HepG2 (cell line): Measurements from ENCODE around the gene RSRC2. TPM values are rescaled to one million over a fixed set of nuclear protein-coding genes. Genes with fewer than 3 reads are reported as not detected.

ENCODE experiments used
- ATAC-seq: fragments of 200-7000 bp; cut with Tn5 transposase; 3 replicates; pipeline ENCODE4 v1.9.1; 2020; ENCODE audit warnings: mild to moderate bottlenecking, moderate library complexity
- BruUV-seq: library from RNA; stranded (reverse); fragments of 400-500 nt; replicated peaks from 2 replicates; lab custom pipeline; 2021; lab: Mats Ljungman, UMichigan
- CTCF ChIA-PET: fragments of 300-600 bp; formaldehyde crosslinking; extraction: SDS; loops from one replicate; lab custom pipeline; 2021; ENCODE audit warnings: low total read pairs, inconsistent platforms, low intra/inter-chr PET ratio; lab: Yijun Ruan, JAX
- POLR2A ChIA-PET: fragments of 350-600 bp; sonication (Branson Sonifier 250); formaldehyde crosslinking; loops from one replicate; lab custom pipeline; 2020; ENCODE audit warnings: antibody characterized with exemption, inconsistent platforms; lab: Yijun Ruan, JAX
- DNase-seq: peaks from one replicate; pipeline ENCODE4 v3.0.0-alpha.2; 2015; ENCODE audit warnings: low spot score
- FAIRE-seq: peaks from 3 replicates; lab custom pipeline; 2011; peaks lifted over from hg19 to GRCh38; lab: Jason Lieb, UNC
- H2AFZ ChIP-seq: one replicate; pipeline ENCODE4 v1.6.1; 2011; ENCODE audit warnings: low read length, inconsistent platforms
- H3K27ac ChIP-seq: fragments of 300-600 bp; 3 replicates; pipeline ENCODE4 v1.8.0; 2011; ENCODE audit warnings: mixed run types, mild to moderate bottlenecking, mixed read lengths, low read length, inconsistent platforms; ENCODE audit not compliant: insufficient read depth; ENCODE audit errors: extremely low read length
- H3K27me3 ChIP-seq, 2 experiments: fragments of 200-600 bp in 1 of 2; 2 replicates in 1 of 2; 3 replicates in 1 of 2; pipeline versions ENCODE4 v1.6.0 to v1.8.0; 2011; ENCODE audit warnings: low read length in 2 of 2, mild to moderate bottlenecking in 2 of 2, moderate library complexity in 2 of 2, inconsistent platforms in 1 of 2; ENCODE audit not compliant: insufficient read depth in 2 of 2, control insufficient read depth in 1 of 2
- H3K36me3 ChIP-seq, 2 experiments: fragments of 200-600 bp in 1 of 2; replicated peaks in 1 of 2; 2 replicates in 1 of 2; 3 replicates in 1 of 2; pipeline versions ENCODE4 v1.5.1 to v1.8.0; 2011; ENCODE audit warnings: low read length in 2 of 2, inconsistent platforms in 1 of 2; ENCODE audit not compliant: insufficient read depth in 2 of 2, control insufficient read depth in 1 of 2
- H3K4me1 ChIP-seq: 2 replicates; pipeline ENCODE4 v1.5.1; 2012; ENCODE audit warnings: low read length, inconsistent platforms; ENCODE audit not compliant: insufficient read depth
- H3K4me2 ChIP-seq: 2 replicates; pipeline ENCODE4 v1.6.0; 2011; ENCODE audit warnings: low read depth, low read length, inconsistent platforms
- H3K4me3 ChIP-seq, 3 experiments: fragments of 200-600 bp in 1 of 3; sonication (generic), shearing (Covaris generic) in 1 of 3; replicated peaks in 1 of 3; 2 replicates each; pipeline ENCODE4 v1.5.1; 2011 to 2016; ENCODE audit warnings: low read length in 3 of 3, inconsistent platforms in 2 of 3, low read depth in 2 of 3, mild to moderate bottlenecking in 2 of 3, control low read depth in 1 of 3, mixed read lengths in 1 of 3; ENCODE audit not compliant: insufficient read depth in 1 of 3
- H3K79me2 ChIP-seq: one replicate; pipeline ENCODE4 v1.6.1; 2011; ENCODE audit warnings: low read length, inconsistent platforms; ENCODE audit not compliant: insufficient read depth
- H3K9ac ChIP-seq: 2 replicates; pipeline ENCODE4 v1.6.0; 2011; ENCODE audit warnings: mild to moderate bottlenecking, low read depth, low read length, inconsistent platforms; ENCODE audit not compliant: insufficient read depth
- H3K9me3 ChIP-seq: 2 replicates; pipeline ENCODE4 v1.5.1; 2012; ENCODE audit warnings: mild to moderate bottlenecking, low read length
- H4K20me1 ChIP-seq: 2 replicates; pipeline ENCODE4 v1.6.0; 2011; ENCODE audit warnings: inconsistent platforms, mild to moderate bottlenecking, low read length, moderate library complexity; ENCODE audit not compliant: insufficient read depth
- CREB3 ChIP-seq: sonication (generic); formaldehyde crosslinking; IDR thresholded peaks from 2 replicates; pipeline ENCODE4 v1.5.0; 2020; ENCODE audit warnings: missing genetic modification reagents
- ELF1 ChIP-seq: sonication (generic); formaldehyde crosslinking; IDR thresholded peaks from 2 replicates; pipeline ENCODE4 v1.4.0; 2020; ENCODE audit warnings: missing genetic modification reagents
- KDM3A ChIP-seq: IDR thresholded peaks from 2 replicates; pipeline ENCODE4 v1.6.1; 2018; ENCODE audit warnings: low read depth, missing compliant biosample characterization
- SOX13 ChIP-seq, 3 experiments: fragments of 450-650 bp in 1 of 3; sonication (generic) in 1 of 3; formaldehyde crosslinking in 1 of 3; IDR thresholded peaks in 2 of 3; conservative IDR thresholded peaks in 1 of 3; 2 replicates each; pipeline versions ENCODE4 v1.5.0 to v1.6.1; 2016 to 2020; ENCODE audit warnings: antibody characterized with exemption in 1 of 3, mild to moderate bottlenecking in 1 of 3, missing compliant biosample characterization in 1 of 3, missing genetic modification reagents in 1 of 3, moderate library complexity in 1 of 3
- SSRP1 ChIP-seq: IDR thresholded peaks from 2 replicates; pipeline ENCODE4 v1.6.1; 2016; ENCODE audit warnings: control low read depth
- TEAD3 ChIP-seq: optimal IDR thresholded peaks from 2 replicates; pipeline ENCODE3; 2016; ENCODE audit warnings: borderline replicate concordance
- YY1 ChIP-seq: IDR thresholded peaks from 2 replicates; pipeline ENCODE4 v1.6.1; 2011; ENCODE audit warnings: low read length, low read depth, moderate library complexity, mild to moderate bottlenecking; ENCODE audit not compliant: insufficient read depth, insufficient replicate concordance
- ZGPAT ChIP-seq: IDR thresholded peaks from 2 replicates; pipeline ENCODE4 v1.6.1; 2016; ENCODE audit warnings: mild to moderate bottlenecking
- ZIK1 ChIP-seq: sonication (generic); formaldehyde crosslinking; IDR thresholded peaks from 2 replicates; pipeline ENCODE4 v1.5.0; 2020; ENCODE audit warnings: mild to moderate bottlenecking, low read depth, missing genetic modification reagents, borderline replicate concordance
- ZKSCAN1 ChIP-seq: fragments of 150-350 bp; IDR thresholded peaks from 2 replicates; pipeline ENCODE4 v1.6.1; 2014; ENCODE audit warnings: low read length
- ZNF180 ChIP-seq: sonication (generic); formaldehyde crosslinking; IDR thresholded peaks from 2 replicates; pipeline ENCODE4 v1.4.0; 2020; ENCODE audit warnings: low read depth, missing genetic modification reagents, borderline replicate concordance
- ZNF547 ChIP-seq: sonication (generic); formaldehyde crosslinking; IDR thresholded peaks from 2 replicates; pipeline ENCODE4 v1.5.1; 2020; ENCODE audit warnings: mild to moderate bottlenecking, missing genetic modification reagents
- ZNF580 ChIP-seq: IDR thresholded peaks from 2 replicates; pipeline ENCODE4 v1.6.1; 2016; ENCODE audit warnings: low read depth, borderline replicate concordance
- ZNF660 ChIP-seq: sonication (generic); formaldehyde crosslinking; IDR thresholded peaks from 2 replicates; pipeline ENCODE4 v1.5.1; 2020; ENCODE audit warnings: mild to moderate bottlenecking, low read depth, missing genetic modification reagents, borderline replicate concordance
- WGBS: methylation state at CpG from one replicate; pipeline ENCODE4 v1.1.6; 2017; ENCODE audit warnings: low lambda C conversion rate; 5-methylcytosine and 5-hydroxymethylcytosine counted together
- in situ Hi-C: cut with HindIII; loops from 2 replicates; pipeline ENCODE4 v1.10.0; 2017; ENCODE audit warnings: low pct_unique_long_range_greater_than_20kb; ENCODE audit not compliant: extremely low pct_ligation_motif_present
- intact Hi-C: fragments of 100-400 bp; cut with micrococcal nuclease; formaldehyde crosslinking; loops from one replicate; pipeline ENCODE4 v1.10.0; 2022; ENCODE audit not compliant: unreplicated experiment
- polyA plus RNA-seq, 8 experiments: library from polyadenylated mRNA; depleted of rRNA in 3 of 8; stranded (reverse) in 7 of 8; unstranded in 1 of 8; fragments of >200 nt; fragmentation: Illumina TruSeq in 4 of 8; extraction: Trizol in 4 of 8; gene quantifications; 2 replicates each; pipeline versions ENCODE4 v1.2.1 to v1.2.3, GENCODE V29; 2011 to 2016; ENCODE audit warnings: low read depth in 4 of 8, missing spikeins in 1 of 8, mixed read lengths in 1 of 8; ENCODE audit not compliant: insufficient read depth in 1 of 8
- total RNA-seq, 5 experiments: library from RNA; depleted of rRNA; stranded (reverse); fragments of >200 nt; fragmentation: Illumina TruSeq; extraction: Trizol; gene quantifications; 2 replicates each; pipeline ENCODE4 v1.2.3, GENCODE V29; 2016; ENCODE audit warnings: low read depth in 1 of 5
- TF ChIP-seq, protein P1 (sequence below): sonication (generic); formaldehyde crosslinking; IDR thresholded peaks from 2 replicates; pipeline ENCODE4 v1.4.0; 2020; ENCODE audit warnings: mild to moderate bottlenecking, missing genetic modification reagents
- TF ChIP-seq, protein P2 (sequence below): IDR thresholded peaks from 2 replicates; pipeline ENCODE4 v1.6.1; 2016; ENCODE audit warnings: missing genetic modification reagents, missing compliant biosample characterization
- TF ChIP-seq, protein P3 (sequence below): IDR thresholded peaks from 2 replicates; pipeline ENCODE4 v1.6.1; 2012; ENCODE audit warnings: inconsistent platforms
- TF ChIP-seq, protein P4 (sequence below): sonication (generic); formaldehyde crosslinking; IDR thresholded peaks from 2 replicates; pipeline ENCODE4 v1.4.0; 2020; ENCODE audit warnings: mild to moderate bottlenecking, missing genetic modification reagents, borderline replicate concordance

Gene RSRC2
- total and polyA plus RNA-seq, 2 of the 13 experiments (the other 11 are each of a cell fraction or from before 2014, with no cell fraction given), result 31.4 to 77.8 TPM

DNA sequence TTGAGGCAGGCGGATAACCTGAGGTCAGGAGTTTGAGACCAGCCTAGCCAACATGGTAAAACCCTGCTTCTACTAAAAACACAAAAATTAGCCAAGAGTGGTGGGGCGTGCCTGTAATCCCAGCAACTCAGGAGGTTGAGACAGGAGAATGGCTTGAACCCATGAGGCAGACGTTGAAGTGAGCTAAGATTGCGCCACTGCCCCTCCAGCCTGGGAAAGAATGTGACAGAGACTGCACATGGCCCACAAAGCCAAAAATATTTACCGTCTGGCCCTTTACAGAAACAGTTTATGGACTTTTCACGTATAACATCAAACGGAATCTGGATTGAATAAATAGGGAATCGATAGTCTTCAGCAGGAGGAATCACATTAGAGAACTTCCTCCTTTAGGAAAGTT, 3.5 kb downstream of the RSRC2 start:
- in situ Hi-C loops, result no loop called here
- Histone ChIP-seq H3K36me3 (peaks cover 5 to 42% of the 10 kb centered on the region in 2 experiments), H3K27ac (no peak overlapping the region), H3K9me3 (no peaks in the 10 kb centered on the region), H3K79me2 (peaks cover 92% of the 10 kb centered on the region), H3K4me3 (peak overlapping the region; percentile 53 to 95 (median 68)), H3K27me3 (no peaks in the 10 kb centered on the region; a peak in 1 of 5 replicates), H4K20me1 (peaks cover 56% of the 10 kb centered on the region), H3K4me1 (peaks cover 36% of the 10 kb centered on the region), H3K4me2 (peak overlapping the region; percentile 91), H2AFZ (no peak overlapping the region), H3K9ac (peak overlapping the region; percentile 39; the same call in 1 of the 2 replicates)
- ATAC-seq, result peak; percentile 15; the same call in 1 of the 3 replicates
- DNase-seq, result peak; percentile 65
- peak; percentile 58 for FAIRE-seq
- intact Hi-C loops, result loop anchor here (10.0 kb wide), 1 partner anchor 232 kb away; the partner anchor contains the start of gene DENR
- ChIA-PET POLR2A (interaction anchor here (1.0 to 2.5 kb wide), 4 partner anchors 8 to 123 kb away, joined by 4 to 16 read pairs (median 4); partner anchors contain the start of gene ZCCHC8), CTCF (no interaction called here)
- WGBS, result 27% methylated on average over 8 of the region's 8 CpGs
- no TSS peak for BruUV-seq
- TF ChIP-seq ZNF180 (CRISPR knock-in tag), result no peak
- no peak for TF ChIP-seq KDM3A (CRISPR knock-in tag)
- TF ChIP-seq ZNF580 (CRISPR knock-in tag), result no peak
- TF ChIP-seq, protein P1, sequence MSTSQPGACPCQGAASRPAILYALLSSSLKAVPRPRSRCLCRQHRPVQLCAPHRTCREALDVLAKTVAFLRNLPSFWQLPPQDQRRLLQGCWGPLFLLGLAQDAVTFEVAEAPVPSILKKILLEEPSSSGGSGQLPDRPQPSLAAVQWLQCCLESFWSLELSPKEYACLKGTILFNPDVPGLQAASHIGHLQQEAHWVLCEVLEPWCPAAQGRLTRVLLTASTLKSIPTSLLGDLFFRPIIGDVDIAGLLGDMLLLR (CRISPR knock-in tag), result no peak
- no peak for TF ChIP-seq ELF1 (CRISPR knock-in tag)
- no peak for TF ChIP-seq SOX13 (IDR thresholded peaks at IDR 0.05)
- peak in 1 of 2 experiments; percentile 28; a peak in 1 of 4 replicates for TF ChIP-seq SOX13 (CRISPR knock-in tag; conservative IDR thresholded peaks at IDR 0.05 in 1 of 2, IDR thresholded peaks at IDR 0.05 in 1 of 2)
- TF ChIP-seq, protein P2, sequence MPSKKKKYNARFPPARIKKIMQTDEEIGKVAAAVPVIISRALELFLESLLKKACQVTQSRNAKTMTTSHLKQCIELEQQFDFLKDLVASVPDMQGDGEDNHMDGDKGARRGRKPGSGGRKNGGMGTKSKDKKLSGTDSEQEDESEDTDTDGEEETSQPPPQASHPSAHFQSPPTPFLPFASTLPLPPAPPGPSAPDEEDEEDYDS (CRISPR knock-in tag), result no peak
- TF ChIP-seq, protein P3, sequence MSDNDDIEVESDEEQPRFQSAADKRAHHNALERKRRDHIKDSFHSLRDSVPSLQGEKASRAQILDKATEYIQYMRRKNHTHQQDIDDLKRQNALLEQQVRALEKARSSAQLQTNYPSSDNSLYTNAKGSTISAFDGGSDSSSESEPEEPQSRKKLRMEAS, result peak; percentile 75
- TF ChIP-seq ZKSCAN1, result no peak
- peak; percentile 59 for TF ChIP-seq TEAD3 (CRISPR knock-in tag)
- TF ChIP-seq ZNF547 (CRISPR knock-in tag), result no peak
- TF ChIP-seq YY1, result no peak
- TF ChIP-seq ZNF660 (CRISPR knock-in tag), result no peak
- TF ChIP-seq, protein P4, sequence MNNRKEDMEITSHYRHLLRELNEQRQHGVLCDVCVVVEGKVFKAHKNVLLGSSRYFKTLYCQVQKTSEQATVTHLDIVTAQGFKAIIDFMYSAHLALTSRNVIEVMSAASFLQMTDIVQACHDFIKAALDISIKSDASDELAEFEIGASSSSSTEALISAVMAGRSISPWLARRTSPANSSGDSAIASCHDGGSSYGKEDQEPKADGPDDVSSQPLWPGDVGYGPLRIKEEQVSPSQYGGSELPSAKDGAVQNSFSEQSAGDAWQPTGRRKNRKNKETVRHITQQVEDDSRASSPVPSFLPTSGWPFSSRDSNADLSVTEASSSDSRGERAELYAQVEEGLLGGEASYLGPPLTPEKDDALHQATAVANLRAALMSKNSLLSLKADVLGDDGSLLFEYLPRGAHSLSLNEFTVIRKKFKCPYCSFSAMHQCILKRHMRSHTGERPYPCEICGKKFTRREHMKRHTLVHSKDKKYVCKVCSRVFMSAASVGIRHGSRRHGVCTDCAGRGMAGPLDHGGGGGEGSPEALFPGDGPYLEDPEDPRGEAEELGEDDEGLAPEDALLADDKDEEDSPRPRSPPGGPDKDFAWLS (CRISPR knock-in tag), result no peak
- TF ChIP-seq ZIK1 (CRISPR knock-in tag), result no peak
- TF ChIP-seq CREB3, result no peak
- TF ChIP-seq ZGPAT (CRISPR knock-in tag), result 0 out of 2 replicates have a peak, but pooled peaks have one; percentile 19
- 0 out of 2 replicates have a peak, but pooled peaks have one; percentile 27 for TF ChIP-seq SSRP1
